ELF-1 (cell line): Measurements from ENCODE around the gene IREB2.

ENCODE experiments used
- DNase-seq: peaks from one replicate; pipeline ENCODE4 v3.0.0-alpha.2; 2016; ENCODE audit warnings: low read depth, low spot score

IREB2 gene

GRCh38 chr15:78407608-78408354, 30.2 kb upstream of the IREB2 start:
- no peak for DNase-seq

GRCh38 chr15:78408355-78408640, 29.7 kb upstream of the IREB2 start:
- DNase-seq, result no peak

- DNase-seq, result no peak
Observed at GRCh38 chr15:78408961-78409360, 29.1 kb upstream of the IREB2 start.

- no peak for DNase-seq
Observed at GRCh38 chr15:78411061-78411460, 27.0 kb upstream of the IREB2 start.

- DNase-seq, result no peak
Observed at GRCh38 chr15:78414621-78415250, 23.3 kb upstream of the IREB2 start.

- DNase-seq, result no peak
Observed at GRCh38 chr15:78415284-78415683, 22.7 kb upstream of the IREB2 start.

GRCh38 chr15:78417754-78418630, 20.0 kb upstream of the IREB2 start:
- no peak for DNase-seq

GRCh38 chr15:78418686-78419085, 19.3 kb upstream of the IREB2 start:
- no peak for DNase-seq

- no peak for DNase-seq
Observed at GRCh38 chr15:78419367-78419766, 18.6 kb upstream of the IREB2 start.

GRCh38 chr15:78420220-78420619, 17.8 kb upstream of the IREB2 start:
- DNase-seq, result no peak

- no peak for DNase-seq
Observed at GRCh38 chr15:78420766-78421165, 17.2 kb upstream of the IREB2 start.

GRCh38 chr15:78421238-78421965, 16.6 kb upstream of the IREB2 start:
- no peak for DNase-seq

- peak; percentile 77 for DNase-seq
Observed at GRCh38 chr15:78422571-78423340, 15.3 kb upstream of the IREB2 start.

- DNase-seq, result no peak
Observed at GRCh38 chr15:78424673-78425072, 13.3 kb upstream of the IREB2 start.

- DNase-seq, result no peak
Observed at GRCh38 chr15:78425643-78426042, 12.4 kb upstream of the IREB2 start.

- no peak for DNase-seq
Observed at GRCh38 chr15:78426300-78426699, 11.7 kb upstream of the IREB2 start.

- no peak for DNase-seq
Observed at GRCh38 chr15:78427953-78428352, 10.1 kb upstream of the IREB2 start.

GRCh38 chr15:78429477-78429876, 8.5 kb upstream of the IREB2 start:
- no peak for DNase-seq

- DNase-seq, result no peak
Observed at GRCh38 chr15:78431955-78432354, 6.1 kb upstream of the IREB2 start.

- DNase-seq, result no peak
Observed at GRCh38 chr15:78432664-78433063, 5.4 kb upstream of the IREB2 start.

GRCh38 chr15:78434134-78434533, 3.9 kb upstream of the IREB2 start:
- no peak for DNase-seq
